ENCODE data around the gene LSM10.

LSM10 gene

DNA sequence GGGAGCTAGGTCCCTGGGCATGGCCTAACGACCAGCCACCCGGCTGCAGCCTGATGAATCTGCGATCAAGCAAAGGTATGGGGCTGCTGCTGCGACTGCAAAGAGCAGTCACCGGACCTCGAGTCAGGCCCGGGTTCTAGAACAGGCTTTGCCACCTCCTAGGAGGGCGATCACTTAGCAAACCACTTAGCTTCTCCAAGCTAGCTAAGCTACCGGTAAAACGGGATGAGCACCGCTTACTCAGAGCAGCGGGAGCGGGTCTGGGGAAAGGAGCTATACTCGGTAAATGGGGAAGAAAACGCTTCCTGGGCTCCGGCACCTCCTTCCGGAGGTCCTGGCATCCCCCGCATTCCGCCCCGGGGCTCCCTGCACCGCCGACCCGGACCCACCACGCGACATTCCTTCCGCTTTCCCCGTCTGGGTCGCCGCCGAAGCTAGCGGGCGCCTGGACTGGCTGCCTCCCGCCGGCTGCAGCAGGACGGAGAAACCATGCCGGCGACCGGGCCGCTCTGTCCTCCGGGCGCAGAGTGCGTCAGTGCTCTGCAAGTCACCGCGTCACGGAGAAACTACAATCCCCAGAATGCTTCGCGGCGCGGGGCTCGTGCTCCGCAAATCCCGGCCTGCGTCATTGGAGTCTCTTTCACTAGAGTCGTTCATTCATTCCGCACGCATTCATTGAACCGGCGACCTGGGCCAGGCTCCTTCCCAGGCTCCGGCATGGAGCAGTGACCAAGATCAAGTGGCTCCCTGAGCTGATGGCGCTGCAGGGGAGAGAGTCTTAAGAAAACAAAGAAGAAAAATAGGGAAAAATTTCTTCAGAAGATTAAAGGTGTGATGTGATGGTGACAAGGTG is at the start of gene LSM10:
LSM10 (minus strand) TSS at position 531 of the 853 bp plus-strand sequence. CDS start 3,779 bp downstream, outside the sequence.
- peak; percentile 75 to 79 for DNase-seq (ENCODE audit: low read depth in 2 of 2)

DNA sequence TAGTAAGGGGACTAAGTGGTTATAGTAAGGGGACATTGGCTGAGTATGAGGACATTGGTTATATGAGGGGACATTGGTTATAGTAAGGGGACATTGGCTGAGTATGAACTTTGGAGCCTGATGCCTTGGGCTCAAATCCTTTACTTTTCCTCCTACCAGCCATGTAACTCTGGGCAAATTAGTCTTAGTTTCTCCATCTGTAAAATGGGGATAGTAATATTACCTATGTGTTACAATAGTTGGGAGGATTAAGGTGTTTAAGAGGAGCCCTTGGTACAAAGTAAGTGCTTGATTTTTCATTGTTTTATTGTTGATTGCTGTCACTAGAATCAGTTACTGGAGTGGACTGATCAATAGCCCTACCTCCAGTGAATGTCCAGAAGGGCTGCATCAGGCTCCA is 49.7 kb upstream of the LSM10 start:
- no peak for DNase-seq (ENCODE audit: low read depth in 2 of 2)

DNA sequence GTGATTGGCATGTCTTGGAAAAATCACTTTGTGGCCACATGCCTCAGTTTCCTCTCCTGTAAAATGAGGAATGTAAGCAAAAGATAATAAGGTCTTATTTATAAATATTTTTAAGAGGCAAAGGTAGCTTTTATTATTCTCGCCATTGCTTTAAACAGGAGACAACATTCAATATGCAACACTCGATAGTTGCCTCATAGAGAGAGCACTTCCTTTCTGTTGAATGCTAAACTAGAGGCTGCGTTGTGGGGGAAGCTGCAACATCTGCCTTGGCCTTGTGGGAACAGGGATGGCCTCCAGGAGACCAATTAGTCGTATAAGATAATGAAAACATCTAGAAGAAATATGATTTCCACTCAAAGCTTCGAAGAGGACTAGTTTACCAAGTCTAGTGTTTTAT is 49.0 kb upstream of the LSM10 start:
- no peak for DNase-seq (ENCODE audit: low read depth in 2 of 2)

DNA sequence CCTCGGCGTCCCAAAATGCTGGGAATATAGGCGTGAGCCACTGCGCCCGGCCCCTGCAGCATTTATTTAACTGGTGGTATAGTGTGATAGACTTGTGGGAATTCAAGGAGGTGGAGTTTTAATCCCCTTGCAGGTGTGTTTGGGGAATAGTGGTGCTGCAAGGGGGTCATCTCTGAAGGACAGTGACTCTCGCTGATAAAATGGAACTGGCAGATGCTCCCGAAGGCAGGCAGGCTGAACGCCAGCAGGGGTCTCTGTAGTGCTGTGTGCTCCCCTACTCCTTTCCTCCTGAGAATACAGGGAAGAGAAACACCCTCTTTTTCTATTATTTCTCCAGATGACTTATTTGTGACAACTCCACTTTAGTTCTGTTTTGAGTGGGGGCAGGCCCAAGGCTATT is 48.6 kb upstream of the LSM10 start:
- no peak for DNase-seq (ENCODE audit: low read depth in 2 of 2)

DNA sequence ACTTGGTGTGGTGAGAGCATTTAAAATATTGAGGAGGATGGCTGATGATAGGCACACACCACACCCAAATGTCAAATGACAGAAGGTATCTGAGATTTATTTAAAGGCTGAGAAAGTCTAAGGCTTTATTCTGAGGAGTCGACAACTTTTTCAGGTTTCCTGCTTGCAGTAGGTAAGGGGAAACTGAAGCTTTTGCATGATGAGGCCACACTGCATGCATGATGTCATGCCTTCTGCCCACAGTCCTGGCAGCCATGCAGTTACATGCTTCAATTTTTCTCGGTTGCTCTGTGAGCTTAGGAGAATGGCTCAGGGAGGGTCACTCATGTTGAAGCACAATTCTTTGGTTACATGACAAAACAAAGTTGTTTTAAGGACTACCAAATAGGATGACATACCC is 45.6 kb upstream of the LSM10 start:
- no peak for DNase-seq (ENCODE audit: low read depth in 2 of 2)

DNA sequence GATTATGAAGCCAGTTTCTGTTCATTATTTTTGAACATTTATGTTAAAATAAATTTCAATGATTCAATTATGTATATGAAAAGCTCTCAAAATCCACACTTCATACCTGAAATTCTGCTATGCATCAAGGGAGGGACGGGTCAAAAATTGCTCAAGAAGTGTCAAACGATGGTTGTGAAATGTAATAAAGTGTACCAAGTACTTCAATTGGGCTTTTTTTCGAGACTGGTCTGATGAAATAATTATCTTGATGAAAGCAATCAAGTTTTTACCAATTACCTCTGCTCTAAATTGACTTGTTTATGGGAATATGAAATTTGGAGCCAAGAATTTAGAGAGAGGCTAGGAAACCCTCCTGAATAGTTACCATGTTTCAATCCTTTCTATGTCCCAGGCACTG is 44.6 kb upstream of the LSM10 start:
- DNase-seq (ENCODE audit: low read depth in 2 of 2): no peak

DNA sequence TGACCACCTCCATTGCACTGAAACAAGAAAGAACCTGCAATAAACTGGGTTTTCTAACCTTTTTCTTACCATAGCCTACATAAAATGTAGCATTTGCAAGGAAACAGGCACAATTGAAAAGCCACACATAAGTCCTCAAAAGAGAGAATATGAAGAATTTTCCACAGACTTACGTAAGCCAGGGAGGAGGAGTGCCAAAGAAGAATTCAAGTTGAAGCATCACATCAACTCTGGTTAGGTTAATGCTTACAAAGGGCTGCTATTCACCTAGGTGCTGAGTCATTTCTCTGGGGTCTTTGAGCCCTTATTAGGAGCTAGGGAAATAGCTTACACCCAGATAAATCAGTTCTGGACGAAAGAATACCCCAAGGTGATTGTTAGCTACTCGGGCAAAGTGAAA is 42.9 kb upstream of the LSM10 start:
- DNase-seq (ENCODE audit: low read depth in 2 of 2): no peak

DNA sequence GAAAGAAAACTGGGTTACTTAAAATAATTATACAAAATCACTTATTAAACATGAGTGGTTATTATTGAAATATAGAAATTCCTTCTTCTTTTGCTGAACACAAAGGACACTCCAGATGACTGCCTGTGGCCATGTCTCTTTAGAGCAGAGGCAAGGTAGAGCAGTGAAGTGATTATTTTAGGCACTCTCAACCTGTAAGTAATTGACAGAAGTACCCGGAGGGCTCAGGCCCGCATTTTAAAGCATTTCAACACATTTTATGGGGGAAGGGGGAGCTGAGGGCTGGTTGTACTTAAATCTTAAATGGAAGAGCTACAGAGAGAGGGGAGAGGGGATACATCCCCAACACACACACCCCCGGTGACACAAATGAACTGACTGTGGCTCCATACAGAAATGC is 42.3 kb upstream of the LSM10 start:
- DNase-seq (ENCODE audit: low read depth in 2 of 2): no peak

DNA sequence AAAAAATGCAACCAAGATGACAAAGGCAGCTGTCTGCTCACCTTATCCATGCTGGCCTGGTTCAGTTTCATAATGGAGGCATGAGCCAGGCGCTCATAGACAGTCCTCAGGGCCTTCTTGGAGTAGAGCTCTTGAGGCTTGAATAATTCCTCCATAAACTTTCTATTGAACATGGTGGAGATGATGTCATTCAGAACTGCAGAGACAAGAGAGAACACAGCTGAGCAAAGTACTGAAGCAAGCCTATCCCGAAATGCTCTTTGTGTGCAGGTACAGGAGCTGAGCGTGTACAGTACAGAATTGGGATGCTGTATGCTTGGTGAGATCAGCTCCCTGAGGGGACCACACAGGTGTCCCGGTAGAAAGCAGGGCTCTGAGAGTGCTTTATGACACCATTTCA is 41.0 kb upstream of the LSM10 start:
- no peak for DNase-seq (ENCODE audit: low read depth in 2 of 2)

DNA sequence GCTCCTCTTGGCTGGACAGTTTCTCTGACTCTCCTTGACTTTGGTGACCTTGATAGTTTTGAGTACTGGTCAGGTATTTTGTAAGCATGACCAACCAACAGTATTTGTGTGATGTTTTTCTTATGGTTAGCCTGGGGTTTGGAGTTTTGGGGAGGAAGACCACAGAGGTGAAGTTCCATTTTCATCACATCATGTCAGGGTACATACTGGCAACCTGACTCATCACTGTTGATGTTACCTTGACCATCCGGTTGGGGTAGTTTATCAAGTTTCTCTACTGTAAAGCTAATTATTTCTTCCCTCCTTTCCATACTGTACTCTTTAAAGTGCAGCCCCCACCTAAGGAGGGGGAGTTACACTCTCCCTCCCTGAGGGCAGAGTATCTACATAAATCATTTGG is 39.1 kb upstream of the LSM10 start:
- DNase-seq (ENCODE audit: low read depth in 2 of 2): no peak

DNA sequence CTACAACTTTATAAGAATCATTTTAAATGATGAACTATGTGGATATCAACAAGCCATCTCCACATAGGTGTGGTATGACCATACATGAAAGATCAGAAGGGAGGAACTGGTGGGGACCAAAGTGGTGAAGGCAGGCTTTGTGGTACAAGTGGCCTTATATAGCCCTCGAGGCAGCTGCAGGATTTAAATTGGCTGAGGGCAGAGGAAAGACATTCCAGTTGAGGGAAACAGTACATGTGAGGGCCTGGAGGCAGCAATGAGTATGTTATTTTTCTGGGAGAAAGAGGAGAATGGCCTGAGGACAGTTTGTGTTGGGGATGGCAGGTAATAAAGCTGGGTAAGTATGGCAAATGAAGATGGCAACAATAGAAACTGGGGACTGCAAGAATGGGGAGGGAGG is 35.4 kb upstream of the LSM10 start:
- no peak for DNase-seq (ENCODE audit: low read depth in 2 of 2)

DNA sequence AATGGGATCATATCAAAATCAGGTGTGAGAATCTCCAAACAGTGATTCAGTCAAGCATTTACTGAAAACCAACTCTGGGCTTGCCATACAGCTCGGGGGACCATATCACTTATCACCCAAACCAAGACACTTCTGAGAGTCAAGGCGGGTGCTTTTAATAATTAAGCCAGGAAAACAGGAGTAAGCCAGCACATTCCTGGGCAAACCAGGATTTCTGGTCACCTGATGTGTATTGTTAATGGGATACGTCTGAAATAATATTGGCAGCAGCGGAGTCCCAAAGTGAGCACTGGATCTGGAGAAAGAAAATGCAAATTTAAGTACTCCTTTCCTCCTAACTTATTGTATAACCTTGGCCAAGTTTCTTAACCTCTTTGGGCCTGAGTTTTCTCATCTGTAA is 34.9 kb upstream of the LSM10 start:
- no peak for DNase-seq (ENCODE audit: low read depth in 2 of 2)

DNA sequence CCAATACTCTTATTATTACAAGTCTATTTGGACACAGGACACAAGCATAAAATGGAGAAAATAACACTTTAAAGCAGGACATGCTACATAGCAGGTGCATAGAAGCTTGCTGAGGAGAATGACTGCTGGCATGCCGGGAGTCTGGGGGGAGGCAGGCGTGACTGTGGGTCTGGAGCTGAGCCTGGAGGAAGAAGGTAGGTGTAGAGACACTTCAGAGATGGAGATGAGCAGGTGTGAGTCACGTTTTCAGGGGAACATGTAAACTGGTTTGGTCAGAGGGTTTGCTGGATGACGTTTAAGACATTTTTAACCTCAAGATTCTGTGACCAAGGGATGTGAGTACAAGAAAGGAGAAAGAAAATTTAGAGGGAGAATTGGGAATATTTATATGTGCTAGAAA is 28.1 kb upstream of the LSM10 start:
- no peak for DNase-seq (ENCODE audit: low read depth in 2 of 2)

DNA sequence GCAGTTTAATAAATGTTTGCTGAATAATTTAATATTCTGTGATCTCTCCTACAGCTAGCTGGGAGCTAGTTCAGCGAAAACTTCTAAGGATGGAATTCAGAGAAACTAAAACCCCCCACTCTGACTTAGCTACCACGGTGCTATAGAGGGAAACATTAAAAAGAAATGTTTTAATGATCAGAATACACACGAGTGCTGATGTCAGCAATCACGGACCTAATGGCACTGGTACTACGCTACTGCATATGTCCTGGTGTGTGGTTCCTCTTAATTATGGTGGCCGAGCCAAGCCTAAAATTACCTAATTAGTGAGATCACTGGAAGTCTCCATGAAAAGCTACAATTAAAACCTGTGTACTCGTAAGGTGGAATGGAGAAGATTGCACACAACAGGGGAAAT is 23.9 kb upstream of the LSM10 start:
- no peak for DNase-seq (ENCODE audit: low read depth in 2 of 2)

DNA sequence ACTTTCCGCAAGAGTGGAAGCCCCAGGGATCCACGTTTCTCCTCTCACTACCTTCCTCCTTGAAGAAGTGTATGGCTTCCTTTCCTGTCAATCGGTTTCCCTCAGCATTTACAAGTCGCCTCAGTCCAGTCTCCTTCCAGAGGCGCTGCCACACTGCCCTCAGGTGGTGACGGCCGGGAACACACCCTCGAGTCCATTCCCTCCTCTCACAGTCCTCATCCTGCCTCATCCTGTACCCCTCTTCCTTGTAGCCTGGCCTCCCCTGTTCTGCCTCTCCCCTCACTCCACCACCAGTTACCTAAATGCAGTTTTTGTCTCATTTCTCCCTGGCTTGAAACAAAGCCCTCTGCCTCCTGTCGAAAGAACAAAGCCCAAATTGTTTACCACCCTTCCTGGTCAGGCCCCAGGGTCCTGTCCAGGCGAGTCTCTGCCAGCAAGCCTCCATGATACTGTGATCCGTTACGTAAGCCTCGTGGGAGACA is 23.2 kb upstream of the LSM10 start:
- DNase-seq (ENCODE audit: low read depth in 2 of 2): peak; percentile 64 to 77

DNA sequence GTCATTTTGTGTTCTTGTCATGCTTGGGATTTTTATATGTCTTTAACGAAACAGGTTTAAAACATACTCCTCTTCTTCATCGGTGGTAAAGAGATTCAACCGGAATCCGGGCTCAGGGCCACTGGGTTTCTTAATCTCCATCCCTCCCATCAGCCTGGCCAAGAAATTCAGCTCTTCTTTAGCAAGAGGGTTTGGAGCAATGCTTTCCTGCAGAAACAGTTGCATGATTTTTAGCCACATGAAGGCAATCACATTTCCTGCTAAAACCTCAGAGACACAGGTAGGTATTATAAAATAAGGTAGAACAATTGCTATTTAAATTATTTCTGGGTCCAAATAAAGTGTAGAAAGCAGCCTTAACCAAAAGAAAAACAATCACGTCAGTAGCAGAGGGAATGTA is 22.7 kb upstream of the LSM10 start:
- no peak for DNase-seq (ENCODE audit: low read depth in 2 of 2)

DNA sequence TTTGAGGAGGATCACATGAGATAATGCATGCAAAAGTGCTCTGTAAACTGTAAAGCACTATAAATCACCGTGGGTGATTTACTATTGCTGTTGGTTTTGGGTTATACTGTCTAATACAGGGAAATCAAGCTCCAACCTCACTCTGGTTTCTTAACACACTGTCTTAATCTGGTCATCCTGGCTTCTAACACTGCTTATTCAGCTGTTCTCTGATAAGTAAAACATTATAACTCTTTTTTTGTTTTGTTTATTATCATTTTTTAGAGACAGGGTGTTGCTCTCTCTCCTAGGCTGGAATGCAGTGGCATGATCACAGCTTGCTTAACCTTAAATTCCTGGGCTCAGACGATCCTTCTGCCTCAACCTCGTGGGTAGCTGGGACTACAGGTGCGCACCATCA is 21.9 kb upstream of the LSM10 start:
- no peak for DNase-seq (ENCODE audit: low read depth in 2 of 2)

DNA sequence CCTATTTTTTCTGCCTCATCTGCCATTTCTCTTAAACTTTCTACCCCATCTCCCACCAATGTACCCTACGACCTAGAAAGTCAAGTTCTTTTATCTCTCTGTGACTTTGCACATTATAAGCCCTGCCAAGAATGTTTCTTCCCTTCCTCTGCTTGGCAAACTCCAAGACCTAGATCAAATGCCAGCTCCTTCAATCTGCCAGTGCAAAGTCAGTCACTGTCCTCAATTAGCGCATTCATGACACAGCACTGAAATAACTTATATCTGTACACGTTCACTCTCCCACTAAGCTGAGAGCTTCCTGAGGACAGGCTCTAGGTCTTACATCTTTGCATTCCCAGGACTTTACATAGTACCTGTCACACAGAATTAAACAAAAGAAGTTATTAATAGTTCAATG is 21.4 kb upstream of the LSM10 start:
- no peak for DNase-seq (ENCODE audit: low read depth in 2 of 2)

DNA sequence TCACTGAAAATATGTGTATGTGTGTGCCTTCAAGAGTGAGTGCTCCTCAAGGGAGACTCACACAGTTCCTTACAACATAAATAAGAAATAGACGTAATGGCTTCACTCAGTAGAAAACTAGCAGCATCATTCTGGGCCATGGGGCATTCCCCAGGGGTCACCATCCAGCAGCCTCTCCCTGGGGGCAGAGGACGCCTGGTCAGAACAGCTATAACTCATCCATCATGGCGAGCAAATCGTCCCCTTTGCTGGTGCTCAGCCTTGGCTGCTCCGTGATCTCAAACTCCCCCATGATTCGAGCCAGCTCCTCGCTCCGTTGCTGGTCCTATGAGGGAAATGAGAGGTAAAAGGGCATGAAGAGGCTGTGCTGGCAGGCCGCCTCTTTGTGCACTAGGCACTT is 20.2 kb upstream of the LSM10 start:
- DNase-seq (ENCODE audit: low read depth in 2 of 2): no peak

DNA sequence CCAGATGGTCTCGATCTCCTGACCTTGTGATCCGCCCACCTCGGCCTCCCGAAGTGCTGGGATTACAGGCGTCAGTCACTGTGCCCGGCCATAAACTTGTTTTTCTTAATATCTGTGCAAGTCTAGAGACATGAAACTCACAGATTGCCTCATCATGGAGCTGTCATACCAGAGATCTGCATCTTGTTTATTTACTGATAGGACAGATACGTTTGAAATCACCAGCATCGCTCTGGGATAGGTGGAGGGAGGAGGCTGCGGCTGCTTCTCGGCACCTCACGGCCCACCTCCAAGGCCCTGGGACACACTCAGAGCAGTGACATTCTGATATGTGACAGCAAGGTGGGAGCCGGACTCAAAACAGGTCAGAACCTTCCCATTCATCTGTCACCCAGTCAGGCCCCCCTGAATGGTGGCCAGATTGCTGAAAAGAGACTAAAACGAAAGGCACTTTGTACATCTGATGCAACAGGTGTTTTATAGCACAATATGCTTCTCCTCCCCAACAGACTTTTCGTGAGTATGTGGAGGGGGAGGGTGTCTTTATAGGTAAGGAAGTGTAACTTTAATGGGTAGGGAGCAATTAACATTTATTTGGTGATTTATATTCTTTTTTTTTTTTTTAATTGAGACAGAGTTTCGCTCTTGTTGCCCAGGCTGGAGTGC is 18.1 kb upstream of the LSM10 start:
- DNase-seq (ENCODE audit: low read depth in 2 of 2): no peak

DNA sequence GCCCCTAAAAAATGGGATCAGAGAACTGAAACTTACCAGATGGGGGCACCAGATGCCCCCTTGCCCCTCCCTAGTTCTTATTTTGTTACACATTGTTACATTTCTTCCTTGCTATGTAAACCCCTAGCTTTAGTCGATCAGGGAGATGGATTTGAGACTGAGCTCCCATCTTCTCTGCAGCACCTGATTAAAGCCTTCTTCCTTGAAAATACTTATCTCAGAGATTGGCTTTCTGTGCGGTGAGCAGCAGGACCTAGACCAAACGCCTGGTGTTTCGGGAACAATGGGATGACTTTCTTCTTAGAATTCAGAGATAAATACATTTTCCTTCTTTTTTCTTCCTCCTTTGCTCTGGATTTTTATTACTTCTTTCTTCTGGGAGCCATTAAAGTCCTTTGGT is 16.7 kb upstream of the LSM10 start:
- DNase-seq (ENCODE audit: low read depth in 2 of 2): no peak

DNA sequence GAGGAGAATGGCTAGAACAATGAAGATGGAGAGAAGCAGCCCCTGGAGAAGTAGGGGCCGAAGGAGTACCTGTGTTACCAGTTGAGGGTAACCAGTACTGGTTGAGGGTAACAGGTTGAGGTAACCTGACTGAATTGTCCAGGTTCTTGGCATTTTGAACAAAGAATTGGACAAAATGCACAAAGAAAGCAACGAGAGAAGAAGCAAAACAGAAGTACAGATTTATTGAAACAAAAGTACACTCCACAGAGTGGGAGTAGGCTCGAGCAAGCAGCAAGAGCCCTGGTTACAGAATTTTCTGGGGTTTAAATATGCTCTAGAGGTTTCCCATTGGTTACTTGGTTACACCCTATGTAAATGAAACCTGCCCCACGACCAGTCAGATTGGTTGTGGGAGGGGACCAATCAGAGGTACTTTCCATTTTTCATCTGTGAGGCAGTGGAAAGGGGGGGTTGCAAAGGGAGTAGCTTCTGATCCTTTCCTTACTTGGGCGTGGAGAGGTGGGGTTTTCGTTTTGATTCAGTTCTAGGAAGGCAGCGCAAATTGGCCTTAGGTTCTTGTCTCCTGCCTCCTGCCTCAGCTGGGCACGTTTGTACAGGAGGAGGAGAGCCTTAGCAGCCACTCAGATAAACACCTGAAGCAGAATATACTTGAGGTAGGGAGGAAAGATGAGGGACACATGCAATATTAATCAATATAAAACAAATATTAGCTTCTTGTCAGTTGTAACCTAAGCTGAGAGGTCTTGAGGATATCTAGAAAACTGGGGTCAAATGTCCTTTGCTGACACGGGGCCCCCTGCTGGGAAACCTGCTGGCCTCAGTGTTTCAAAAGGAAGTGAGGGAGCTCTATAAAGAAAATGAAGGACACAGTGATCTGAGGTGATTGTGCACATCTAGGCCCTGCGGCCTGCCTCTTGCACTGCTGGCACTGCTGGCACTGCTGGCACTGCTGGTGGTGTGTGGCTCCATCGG is 14.3 kb upstream of the LSM10 start:
- no peak for DNase-seq (ENCODE audit: low read depth in 2 of 2)

Measured in stimulated activated CD8-positive, alpha-beta memory T cell treated with anti-CD3 and anti-CD28 coated beads, Interleukin-15, amount 100 ng/mL, for 4 hours (primary cell).